ENCODE measurements around the gene SLC16A3.

DNA sequence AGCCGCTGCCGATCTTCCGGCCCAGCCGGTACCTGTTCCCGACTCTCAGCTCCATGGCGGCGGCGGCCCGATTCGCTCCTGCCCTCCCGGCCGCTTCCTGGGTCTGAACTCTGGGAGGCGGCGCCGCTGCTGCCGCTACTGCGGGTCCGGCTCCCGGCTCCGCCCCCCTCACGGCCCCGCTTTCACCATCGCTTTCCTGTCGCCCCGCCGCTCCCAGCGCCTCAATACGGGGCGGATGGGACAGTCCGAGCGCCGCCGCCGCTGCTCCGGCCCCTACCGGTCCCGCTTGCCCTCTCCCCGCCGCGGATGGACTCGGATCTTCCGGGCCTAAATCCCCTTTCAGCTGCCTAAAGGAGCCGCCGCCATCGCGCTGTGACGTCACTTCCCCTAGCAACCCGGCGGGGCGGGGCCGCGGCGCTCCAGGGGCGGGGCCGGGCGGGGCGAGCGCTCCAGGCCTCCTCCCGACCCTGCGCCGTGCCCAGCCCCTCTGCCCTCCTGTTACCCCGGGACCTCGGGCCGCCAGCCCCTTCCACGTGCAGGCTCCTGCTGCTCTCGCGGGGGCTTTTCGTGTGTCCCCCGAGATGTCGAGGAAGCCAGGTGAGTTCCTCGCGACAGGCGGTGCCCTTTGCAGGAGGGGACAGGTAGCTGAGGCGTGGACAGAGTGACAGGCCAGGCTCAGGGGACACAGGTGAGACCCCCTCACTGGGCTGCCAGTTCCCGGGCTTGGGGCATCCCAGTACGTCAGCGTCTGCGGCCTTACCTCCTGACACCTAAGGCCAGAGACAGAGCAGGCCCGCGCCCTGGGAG is 44.7 kb downstream of the SLC16A3 start, which contains the start of gene CSNK1D:
- TF ChIP-seq, protein P1, sequence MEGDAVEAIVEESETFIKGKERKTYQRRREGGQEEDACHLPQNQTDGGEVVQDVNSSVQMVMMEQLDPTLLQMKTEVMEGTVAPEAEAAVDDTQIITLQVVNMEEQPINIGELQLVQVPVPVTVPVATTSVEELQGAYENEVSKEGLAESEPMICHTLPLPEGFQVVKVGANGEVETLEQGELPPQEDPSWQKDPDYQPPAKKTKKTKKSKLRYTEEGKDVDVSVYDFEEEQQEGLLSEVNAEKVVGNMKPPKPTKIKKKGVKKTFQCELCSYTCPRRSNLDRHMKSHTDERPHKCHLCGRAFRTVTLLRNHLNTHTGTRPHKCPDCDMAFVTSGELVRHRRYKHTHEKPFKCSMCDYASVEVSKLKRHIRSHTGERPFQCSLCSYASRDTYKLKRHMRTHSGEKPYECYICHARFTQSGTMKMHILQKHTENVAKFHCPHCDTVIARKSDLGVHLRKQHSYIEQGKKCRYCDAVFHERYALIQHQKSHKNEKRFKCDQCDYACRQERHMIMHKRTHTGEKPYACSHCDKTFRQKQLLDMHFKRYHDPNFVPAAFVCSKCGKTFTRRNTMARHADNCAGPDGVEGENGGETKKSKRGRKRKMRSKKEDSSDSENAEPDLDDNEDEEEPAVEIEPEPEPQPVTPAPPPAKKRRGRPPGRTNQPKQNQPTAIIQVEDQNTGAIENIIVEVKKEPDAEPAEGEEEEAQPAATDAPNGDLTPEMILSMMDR (optimal IDR thresholded peaks at IDR 0.05 in 1 of 3, IDR thresholded peaks at IDR 0.05 in 1 of 3, conservative IDR thresholded peaks at IDR 0.05 in 1 of 3; ENCODE audit: extremely low read depth in 1 of 3, insufficient read depth in 2 of 3, low read length in 3 of 3): no peak
- no peak for TF ChIP-seq EZH2 (IDR thresholded peaks at IDR 0.05; ENCODE audit: low read length)

Measured in keratinocyte (primary cell).